HFF-Myc (cell line): ENCODE measurements around the gene RNF215.

Source experiments
- DNase-seq: peaks from one replicate; pipeline ENCODE4 v3.0.0-alpha.2; 2011; ENCODE audit warnings: low read depth; ENCODE audit errors: extremely low read depth
- H3K4me3 ChIP-seq: replicated peaks from 2 replicates; pipeline ENCODE4 v1.5.1; 2011; ENCODE audit warnings: low read depth, mild to moderate bottlenecking, control low read depth, low read length
- TF ChIP-seq, protein P1 (sequence below): IDR thresholded peaks from 2 replicates; pipeline ENCODE4 v1.5.1; 2012; ENCODE audit warnings: mild to moderate bottlenecking, low read depth, low read length, control low read depth; ENCODE audit errors: missing control alignments

Gene RNF215

GRCh38 chr22:30373331-30374325 is 13.6 kb downstream of the RNF215 start:
- no peak overlapping the region for H3K4me3 ChIP-seq
- TF ChIP-seq, protein P1, sequence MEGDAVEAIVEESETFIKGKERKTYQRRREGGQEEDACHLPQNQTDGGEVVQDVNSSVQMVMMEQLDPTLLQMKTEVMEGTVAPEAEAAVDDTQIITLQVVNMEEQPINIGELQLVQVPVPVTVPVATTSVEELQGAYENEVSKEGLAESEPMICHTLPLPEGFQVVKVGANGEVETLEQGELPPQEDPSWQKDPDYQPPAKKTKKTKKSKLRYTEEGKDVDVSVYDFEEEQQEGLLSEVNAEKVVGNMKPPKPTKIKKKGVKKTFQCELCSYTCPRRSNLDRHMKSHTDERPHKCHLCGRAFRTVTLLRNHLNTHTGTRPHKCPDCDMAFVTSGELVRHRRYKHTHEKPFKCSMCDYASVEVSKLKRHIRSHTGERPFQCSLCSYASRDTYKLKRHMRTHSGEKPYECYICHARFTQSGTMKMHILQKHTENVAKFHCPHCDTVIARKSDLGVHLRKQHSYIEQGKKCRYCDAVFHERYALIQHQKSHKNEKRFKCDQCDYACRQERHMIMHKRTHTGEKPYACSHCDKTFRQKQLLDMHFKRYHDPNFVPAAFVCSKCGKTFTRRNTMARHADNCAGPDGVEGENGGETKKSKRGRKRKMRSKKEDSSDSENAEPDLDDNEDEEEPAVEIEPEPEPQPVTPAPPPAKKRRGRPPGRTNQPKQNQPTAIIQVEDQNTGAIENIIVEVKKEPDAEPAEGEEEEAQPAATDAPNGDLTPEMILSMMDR: no peak
- no peak for DNase-seq

DNA sequence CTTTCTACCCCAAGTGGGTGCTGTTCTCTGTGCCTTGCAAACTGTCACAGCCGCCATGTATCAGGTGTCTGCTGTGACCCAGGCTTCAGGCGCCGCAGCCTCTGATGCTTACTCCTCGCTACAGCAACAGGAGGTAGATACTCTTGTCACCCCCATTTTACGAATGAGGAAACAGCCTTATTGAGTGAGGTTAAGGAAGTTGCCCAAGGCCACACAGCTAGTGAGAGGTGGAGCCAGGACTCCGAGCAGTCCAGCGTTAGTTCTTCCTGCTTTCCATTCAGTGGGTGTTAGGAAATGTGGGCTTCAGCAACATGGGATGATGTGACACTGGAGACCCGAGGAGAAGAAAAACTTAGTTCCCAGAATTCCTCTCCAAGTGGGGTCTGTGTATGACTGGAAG is 14.3 kb downstream of the RNF215 start:
- DNase-seq: no peak
- H3K4me3 ChIP-seq: no peak overlapping the region
- TF ChIP-seq, protein P1: no peak

- TF ChIP-seq, protein P1: no peak
- no peak for DNase-seq
These were observed 15.2 kb downstream of the RNF215 start for GRCh38 chr22:30371981-30372380.

GRCh38 chr22:30371321-30371720 is 15.9 kb downstream of the RNF215 start:
- TF ChIP-seq, protein P1: no peak
- H3K4me3 ChIP-seq: no peak overlapping the region
- no peak for DNase-seq

More at GRCh38 chr22:30371981-30372380, 15.2 kb downstream of the RNF215 start:
- H3K4me3 ChIP-seq: no peak overlapping the region

- TF ChIP-seq, protein P1: no peak
- no peak for DNase-seq
- H3K4me3 ChIP-seq: no peak overlapping the region
These were observed 16.5 kb downstream of the RNF215 start for GRCh38 chr22:30370641-30371230.

DNA sequence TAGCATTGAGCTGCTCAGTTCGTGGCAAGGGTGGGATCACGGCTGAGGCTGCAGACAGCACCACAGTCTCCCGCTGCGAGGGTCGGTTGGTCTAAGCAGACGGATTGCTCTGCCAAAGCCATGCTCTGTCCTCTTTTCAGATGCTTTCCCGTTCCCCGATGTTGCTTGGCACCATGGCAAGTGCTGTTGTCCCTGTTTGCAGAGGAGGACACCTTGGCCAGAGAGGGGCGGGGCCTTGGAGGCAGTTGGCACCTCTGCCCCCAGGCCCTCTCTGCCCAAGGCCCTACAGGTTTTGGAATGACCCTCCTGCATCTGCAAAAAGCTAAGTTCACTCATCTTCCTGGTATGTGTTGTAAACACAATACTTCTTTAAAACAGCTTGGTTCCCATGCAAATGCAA is 18.8 kb downstream of the RNF215 start:
- DNase-seq: no peak
- TF ChIP-seq, protein P1: no peak
- H3K4me3 ChIP-seq: no peak overlapping the region
